ENCODE measurements around the gene CABP4.

DNA sequence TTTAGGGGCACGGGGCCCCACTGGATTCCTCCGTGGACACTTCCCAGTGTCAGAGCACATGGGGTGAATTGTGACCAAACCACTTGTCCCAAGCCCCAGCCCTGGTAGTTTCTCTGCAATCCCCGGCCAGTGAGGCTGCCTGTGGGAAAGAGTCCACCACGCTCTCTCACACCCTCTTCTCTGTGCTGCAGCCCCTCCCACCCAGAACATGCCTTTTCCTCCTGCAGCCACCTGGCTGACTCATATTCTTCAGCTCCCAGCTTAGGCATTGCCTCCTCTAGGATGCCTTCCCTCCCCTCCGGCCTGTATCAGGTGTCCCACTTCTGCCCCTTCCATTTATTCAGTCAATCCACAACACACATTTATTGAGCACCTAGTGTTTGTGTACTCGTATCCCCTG lies 32.3 kb upstream of the CABP4 start:
- TF ChIP-seq POLR2AphosphoS5 (IDR thresholded peaks at IDR 0.05; ENCODE audit: low read depth, low read length) (no peak), TAF1 (IDR thresholded peaks at IDR 0.05; ENCODE audit: low read depth, low read length) (no peak), POU2F2 (IDR thresholded peaks at IDR 0.05; ENCODE audit: low read depth, low read length) (no peak), POLR2A (IDR thresholded peaks at IDR 0.05; ENCODE audit: low read depth, low read length) (no peak), PAX5 (IDR thresholded peaks at IDR 0.05; ENCODE audit: insufficient read depth, low read length, severe bottlenecking) (no peak)
